Measurements from ENCODE around the gene MED8. TPM values are rescaled to one million over a fixed set of nuclear protein-coding genes. Genes with fewer than 3 reads are reported as not detected.

MED8 gene
- total and polyA plus RNA-seq, 9 of the 15 experiments (the other 6 are each of a cell fraction or from before 2014, with no cell fraction given) = 23.0 to 120 (median 56.4) TPM

DNA sequence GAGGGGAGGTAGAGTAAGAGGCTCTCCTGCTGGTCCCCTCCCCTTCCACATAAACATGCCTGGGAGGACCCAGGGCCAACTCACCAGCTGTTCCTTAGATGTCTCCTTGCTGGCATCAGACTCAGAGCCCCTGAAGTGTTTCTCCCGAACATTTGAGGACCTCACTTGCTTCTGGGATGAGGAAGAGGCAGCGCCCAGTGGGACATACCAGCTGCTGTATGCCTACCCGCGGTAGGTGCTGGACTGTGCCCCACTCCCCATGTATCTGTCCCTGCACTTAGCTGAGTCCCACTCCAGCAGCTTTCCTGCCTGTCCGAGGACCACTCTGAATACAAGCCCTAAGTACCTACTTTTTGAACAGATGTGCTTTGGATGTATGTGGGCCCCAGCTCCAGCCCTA lies 51.6 kb downstream of the MED8 start (continued):
- TF ChIP-seq TCFL5 (CRISPR knock-in tag; conservative IDR thresholded peaks at IDR 0.05) (no peak), SLC30A9 (CRISPR knock-in tag; IDR thresholded peaks at IDR 0.05) (no peak), FOXM1 (IDR thresholded peaks at IDR 0.05; ENCODE audit: low read depth) (no peak), FOXM1 (CRISPR knock-in tag; IDR thresholded peaks at IDR 0.05; ENCODE audit: low read depth) (no peak), ZC3H4 (CRISPR knock-in tag; IDR thresholded peaks at IDR 0.05; ENCODE audit: borderline replicate concordance) (no peak), ZNF24 (IDR thresholded peaks at IDR 0.05) (no peak), BMI1 (IDR thresholded peaks at IDR 0.05; ENCODE audit: low read length) (no peak), RBBP5 (IDR thresholded peaks at IDR 0.05; ENCODE audit: borderline replicate concordance, insufficient read depth, low read length, poor library complexity, severe bottlenecking) (no peak)
- TF ChIP-seq, protein P1, sequence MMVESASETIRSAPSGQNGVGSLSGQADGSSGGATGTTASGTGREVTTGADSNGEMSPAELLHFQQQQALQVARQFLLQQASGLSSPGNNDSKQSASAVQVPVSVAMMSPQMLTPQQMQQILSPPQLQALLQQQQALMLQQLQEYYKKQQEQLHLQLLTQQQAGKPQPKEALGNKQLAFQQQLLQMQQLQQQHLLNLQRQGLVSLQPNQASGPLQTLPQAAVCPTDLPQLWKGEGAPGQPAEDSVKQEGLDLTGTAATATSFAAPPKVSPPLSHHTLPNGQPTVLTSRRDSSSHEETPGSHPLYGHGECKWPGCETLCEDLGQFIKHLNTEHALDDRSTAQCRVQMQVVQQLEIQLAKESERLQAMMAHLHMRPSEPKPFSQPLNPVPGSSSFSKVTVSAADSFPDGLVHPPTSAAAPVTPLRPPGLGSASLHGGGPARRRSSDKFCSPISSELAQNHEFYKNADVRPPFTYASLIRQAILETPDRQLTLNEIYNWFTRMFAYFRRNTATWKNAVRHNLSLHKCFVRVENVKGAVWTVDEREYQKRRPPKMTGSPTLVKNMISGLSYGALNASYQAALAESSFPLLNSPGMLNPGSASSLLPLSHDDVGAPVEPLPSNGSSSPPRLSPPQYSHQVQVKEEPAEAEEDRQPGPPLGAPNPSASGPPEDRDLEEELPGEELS (CRISPR knock-in tag; IDR thresholded peaks at IDR 0.05; ENCODE audit: borderline replicate concordance) = no peak

DNA sequence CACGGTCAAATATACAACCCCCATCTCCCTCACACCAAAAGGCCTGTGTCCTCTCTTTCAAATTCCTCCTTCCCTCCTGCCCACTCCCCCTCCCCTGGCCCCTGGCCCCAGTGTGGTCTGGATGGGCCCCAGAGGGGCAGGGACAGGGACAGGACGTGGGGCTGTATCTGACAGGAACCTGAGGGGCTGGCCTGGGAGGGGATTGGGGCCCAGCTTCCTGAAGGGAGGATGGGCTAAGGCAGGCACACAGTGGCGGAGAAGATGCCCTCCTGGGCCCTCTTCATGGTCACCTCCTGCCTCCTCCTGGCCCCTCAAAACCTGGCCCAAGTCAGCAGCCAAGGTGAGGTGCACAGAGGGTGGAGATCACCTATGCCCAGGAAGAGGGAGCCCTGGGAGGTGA lies 52.0 kb downstream of the MED8 start, which contains the start of gene MPL:
Gene MPL, plus strand, starts transcription at position 231 of the 400 bp plus-strand sequence. Its CDS starts 31 bp downstream, at position 262.
- Histone ChIP-seq H3K4me2 (ENCODE audit: insufficient read depth, low read length) (no peak within 1 kb of the TSS), H3K36me3 (ENCODE audit: control insufficient read depth, insufficient read depth, low read length) (no peaks in the 10 kb centered on the region), H3K79me2 (ENCODE audit: control insufficient read depth, insufficient read depth, low read length) (no peaks in the 10 kb centered on the region), H3K9ac (ENCODE audit: insufficient read depth in 1 of 2, low read depth in 2 of 2, low read length in 2 of 2) (no peak within 1 kb of the TSS; a peak in 1 of 4 replicates), H3K27me3 (ENCODE audit: control insufficient read depth in 2 of 2, insufficient read depth in 2 of 2, low read length in 2 of 2) (peaks cover 8 to 21% of the 10 kb centered on the region in 2 experiments; a peak in 4 of 5 replicates), H3K9me1 (ENCODE audit: control insufficient read depth, insufficient read depth, low read length) (no peaks in the 10 kb centered on the region), H4K20me1 (replicated peaks; ENCODE audit: control insufficient read depth, insufficient read depth, low read length) (no peaks in the 10 kb centered on the region; the same call in 1 of the 2 replicates), H3K9me3 (replicated peaks; ENCODE audit: control insufficient read depth, insufficient read depth, low read depth, low read length) (no peaks in the 10 kb centered on the region), H2AFZ (ENCODE audit: low read depth, low read length) (no peak within 1 kb of the TSS), H3K4me1 (replicated peaks in 1 of 2; ENCODE audit: control insufficient read depth in 2 of 2, insufficient read depth in 2 of 2, low read length in 2 of 2) (no peaks in the 10 kb centered on the region; a peak in 2 of 5 replicates), H3K4me3 (no peak within 1 kb of the TSS), H3K27ac (ENCODE audit: extremely low read depth, low read depth, low read length) (no peak within 1 kb of the TSS)
- FAIRE-seq = no peak
- 18% methylated on average over 3 of the region's 3 CpGs for WGBS (ENCODE audit: insufficient coverage, low coverage, missing lambda C conversion rate)
- TF ChIP-seq ZNF717 (CRISPR knock-in tag; IDR thresholded peaks at IDR 0.05) = no peak
- no peak for TF ChIP-seq ZNF583 (CRISPR knock-in tag; IDR thresholded peaks at IDR 0.05)
- TF ChIP-seq PHF21A (IDR thresholded peaks at IDR 0.05; ENCODE audit: borderline replicate concordance, low read depth) = no peak
- no peak for TF ChIP-seq HNRNPH1 (optimal IDR thresholded peaks at IDR 0.05; ENCODE audit: low read depth, low read length)
- no peak for TF ChIP-seq STAT5A (IDR thresholded peaks at IDR 0.05; ENCODE audit: borderline replicate concordance, low read length)
- TF ChIP-seq GABPA (tag; conservative IDR thresholded peaks at IDR 0.05; ENCODE audit: low read depth) = no peak
- TF ChIP-seq MXI1 (IDR thresholded peaks at IDR 0.05; ENCODE audit: low read depth, low read length) = no peak
- no peak for TF ChIP-seq PHTF2 (CRISPR knock-in tag; IDR thresholded peaks at IDR 0.05)
- no peak for TF ChIP-seq COPS2 (conservative IDR thresholded peaks at IDR 0.05)
- TF ChIP-seq HNRNPLL (IDR thresholded peaks at IDR 0.05; ENCODE audit: low read depth, low read length, poor library complexity, severe bottlenecking) = no peak
- no peak for TF ChIP-seq MED1 (CRISPR knock-in tag; IDR thresholded peaks at IDR 0.05; ENCODE audit: borderline replicate concordance)
- no peak for TF ChIP-seq ZNF274 (IDR thresholded peaks at IDR 0.05; ENCODE audit: borderline replicate concordance, low read depth, low read length)
- TF ChIP-seq, protein P2, sequence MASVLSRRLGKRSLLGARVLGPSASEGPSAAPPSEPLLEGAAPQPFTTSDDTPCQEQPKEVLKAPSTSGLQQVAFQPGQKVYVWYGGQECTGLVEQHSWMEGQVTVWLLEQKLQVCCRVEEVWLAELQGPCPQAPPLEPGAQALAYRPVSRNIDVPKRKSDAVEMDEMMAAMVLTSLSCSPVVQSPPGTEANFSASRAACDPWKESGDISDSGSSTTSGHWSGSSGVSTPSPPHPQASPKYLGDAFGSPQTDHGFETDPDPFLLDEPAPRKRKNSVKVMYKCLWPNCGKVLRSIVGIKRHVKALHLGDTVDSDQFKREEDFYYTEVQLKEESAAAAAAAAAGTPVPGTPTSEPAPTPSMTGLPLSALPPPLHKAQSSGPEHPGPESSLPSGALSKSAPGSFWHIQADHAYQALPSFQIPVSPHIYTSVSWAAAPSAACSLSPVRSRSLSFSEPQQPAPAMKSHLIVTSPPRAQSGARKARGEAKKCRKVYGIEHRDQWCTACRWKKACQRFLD (CRISPR knock-in tag; IDR thresholded peaks at IDR 0.05) = no peak
- in situ Hi-C loops (cut with MboI) (no loop called here), intact Hi-C loops (cut with micrococcal nuclease) (no loop called here)
- BruUV-seq (replicated peaks) = no TSS peak
- ChIA-PET POLR2A (no interaction called here), CTCF (ENCODE audit: low intra/inter-chr PET ratio) (no interaction called here)
- ATAC-seq = no peak
- DNase-seq (ENCODE audit: extremely low read depth in 1 of 4, low spot score in 3 of 4) = no peak
